Parathyroid adenoma (tissue), 2 donors: ENCODE data around the gene ABCC10.

Experiments
- H2AFZ ChIP-seq: fragments of 300-600 bp; sonication (generic); one replicate; pipeline ENCODE4 v1.7.0; 2017; ENCODE audit warnings: antibody characterized with exemption, mild to moderate bottlenecking
- H3K27ac ChIP-seq: fragments of 300-600 bp; sonication (generic); one replicate; pipeline ENCODE4 v1.7.0; 2017
- H3K27me3 ChIP-seq: fragments of 300-600 bp; sonication (generic); one replicate; pipeline ENCODE4 v1.7.0; 2017; ENCODE audit warnings: low read length; ENCODE audit not compliant: control insufficient read depth, insufficient read depth
- H3K36me3 ChIP-seq: fragments of 300-600 bp; sonication (generic); one replicate; pipeline ENCODE4 v1.7.0; 2017; ENCODE audit warnings: low read length; ENCODE audit not compliant: control insufficient read depth, insufficient read depth
- H3K4me1 ChIP-seq: fragments of 300-600 bp; sonication (generic); one replicate; pipeline ENCODE4 v1.7.0; 2017; ENCODE audit warnings: control low read depth
- H3K4me2 ChIP-seq: fragments of 300-600 bp; sonication (generic); one replicate; pipeline ENCODE4 v1.7.0; 2017; ENCODE audit warnings: low read length
- H3K4me3 ChIP-seq: fragments of 300-600 bp; sonication (generic); one replicate; pipeline ENCODE4 v1.7.0; 2017; ENCODE audit warnings: low read depth, low read length
- H3K79me2 ChIP-seq: fragments of 300-600 bp; sonication (generic); one replicate; pipeline ENCODE4 v1.7.0; 2017; ENCODE audit warnings: control low read depth
- H3K9ac ChIP-seq: fragments of 300-600 bp; sonication (generic); one replicate; pipeline ENCODE4 v1.7.0; 2017; ENCODE audit warnings: mild to moderate bottlenecking
- H3K9me3 ChIP-seq: fragments of 300-600 bp; sonication (generic); one replicate; pipeline ENCODE4 v1.7.0; 2017; ENCODE audit warnings: low read length; ENCODE audit not compliant: control insufficient read depth
- CTCF ChIP-seq: fragments of 300-600 bp; sonication (generic); IDR thresholded peaks from one replicate; pipeline ENCODE4 v1.7.0; 2017; ENCODE audit warnings: antibody characterized with exemption, mild to moderate bottlenecking
- donor health status: primary hyperparathyroidism.

Gene ABCC10

DNA sequence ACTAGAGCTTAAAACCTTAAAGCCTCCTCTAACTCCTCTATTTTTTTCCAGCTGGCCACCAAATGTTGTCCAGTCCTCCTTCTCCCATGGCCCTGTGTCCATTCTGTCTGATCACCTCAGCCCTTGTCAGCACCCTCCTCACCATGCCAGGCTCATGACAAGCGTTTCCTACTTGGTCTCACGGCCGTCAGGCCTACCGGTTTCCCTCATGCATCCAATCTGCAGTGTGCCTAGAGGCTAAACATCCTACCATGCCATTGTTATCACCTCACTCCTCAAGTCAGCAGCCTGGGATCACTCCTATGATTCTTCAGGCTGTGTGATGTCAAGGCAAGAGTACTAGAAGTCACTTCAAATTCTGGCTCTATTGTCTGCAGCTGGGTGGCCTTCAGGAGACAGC, 40.4 kb downstream of the ABCC10 start:
- Histone ChIP-seq H3K27ac (no peak overlapping the region), H3K36me3 (no peaks in the 10 kb centered on the region)

DNA sequence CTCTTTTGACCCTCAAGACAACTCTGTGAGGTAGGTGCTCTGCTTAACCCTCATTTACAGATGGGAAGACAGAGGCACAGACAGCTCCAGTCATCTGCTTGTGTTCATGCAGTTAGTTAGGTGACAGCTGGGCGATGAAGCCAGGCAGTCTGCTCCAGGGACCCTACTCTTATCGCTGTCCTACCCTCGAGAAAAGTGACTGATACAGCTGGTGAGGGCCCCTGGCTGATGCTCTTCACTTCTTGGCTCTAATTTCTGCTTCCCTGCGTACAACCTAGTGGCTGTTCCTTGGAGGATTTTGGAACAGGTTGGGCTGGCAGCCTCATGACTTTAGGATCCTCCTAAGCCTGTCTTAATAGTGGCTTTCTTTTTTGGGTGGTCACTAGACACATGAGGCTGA, 40.9 kb downstream of the ABCC10 start:
- Histone ChIP-seq H3K36me3 (no peaks in the 10 kb centered on the region), H3K27me3 (no peaks in the 10 kb centered on the region), H3K9me3 (no peaks in the 10 kb centered on the region), H3K9ac (no peak overlapping the region), H3K4me2 (no peak overlapping the region), H2AFZ (no peak overlapping the region), H3K4me1 (no peaks in the 10 kb centered on the region), H3K27ac (no peak overlapping the region), H3K79me2 (no peaks in the 10 kb centered on the region), H3K4me3 (no peak overlapping the region)
- TF ChIP-seq CTCF = no peak

More for the DNA sequence above, 40.4 kb downstream of the ABCC10 start:
- Histone ChIP-seq H3K79me2 (no peaks in the 10 kb centered on the region), H3K4me3 (no peak overlapping the region), H3K27me3 (no peaks in the 10 kb centered on the region), H3K9ac (no peak overlapping the region), H2AFZ (no peak overlapping the region), H3K9me3 (no peaks in the 10 kb centered on the region), H3K4me1 (no peaks in the 10 kb centered on the region), H3K4me2 (no peak overlapping the region)
- TF ChIP-seq CTCF = no peak

DNA sequence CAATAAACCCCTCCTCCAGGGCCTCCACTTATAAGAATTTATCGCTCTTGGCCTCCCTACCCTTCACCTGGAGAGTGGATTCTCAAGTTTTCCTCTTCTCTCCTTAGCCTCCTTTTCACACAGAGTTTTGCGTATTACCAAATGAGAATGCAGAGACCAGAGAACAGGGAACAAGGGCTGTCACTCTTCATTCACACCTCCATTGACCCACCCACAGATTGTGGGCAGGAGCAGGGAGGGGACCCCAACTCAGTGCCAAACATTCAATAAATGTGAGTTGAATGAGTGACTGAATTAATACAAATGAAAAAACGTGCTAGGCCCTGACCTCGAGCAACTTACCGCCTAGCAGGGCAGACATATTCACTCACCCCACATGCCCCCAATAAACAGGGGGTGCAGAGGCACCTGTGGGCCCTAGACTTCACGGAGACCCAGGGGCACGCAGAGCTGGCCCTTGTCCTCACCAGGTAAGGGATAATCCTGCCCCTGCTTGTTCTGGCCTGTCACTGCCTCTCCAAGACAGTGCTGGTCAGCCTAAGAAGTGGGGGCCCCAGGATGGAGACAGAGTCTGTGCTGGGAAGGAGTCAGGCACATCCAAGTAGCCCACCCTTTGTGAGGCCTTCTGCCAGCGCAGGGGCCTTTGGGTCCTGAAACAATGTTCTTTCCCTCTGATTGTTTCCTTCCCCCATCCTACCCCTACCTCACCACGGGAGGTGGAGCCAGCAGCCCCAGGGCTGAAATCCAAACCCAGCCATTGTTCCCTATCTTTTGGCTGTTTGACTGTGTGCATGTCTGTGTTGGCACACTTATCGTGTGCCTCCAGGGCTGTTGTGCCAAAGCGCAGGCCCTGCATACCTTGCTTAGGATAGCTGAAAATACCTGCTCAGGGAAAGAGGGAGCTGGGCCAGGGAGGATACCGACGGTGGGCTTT, 41.7 kb downstream of the ABCC10 start:
- H3K36me3 ChIP-seq = no peaks in the 10 kb centered on the region
- no peak overlapping the region for H2AFZ ChIP-seq
- no peaks in the 10 kb centered on the region for H3K9me3 ChIP-seq
- H3K27ac ChIP-seq = no peak overlapping the region
- H3K4me3 ChIP-seq = no peak overlapping the region
- H3K4me2 ChIP-seq = no peak overlapping the region
- H3K4me1 ChIP-seq = no peaks in the 10 kb centered on the region
- no peak overlapping the region for H3K9ac ChIP-seq
- H3K79me2 ChIP-seq = no peaks in the 10 kb centered on the region
- no peak for TF ChIP-seq CTCF
- no peaks in the 10 kb centered on the region for H3K27me3 ChIP-seq

DNA sequence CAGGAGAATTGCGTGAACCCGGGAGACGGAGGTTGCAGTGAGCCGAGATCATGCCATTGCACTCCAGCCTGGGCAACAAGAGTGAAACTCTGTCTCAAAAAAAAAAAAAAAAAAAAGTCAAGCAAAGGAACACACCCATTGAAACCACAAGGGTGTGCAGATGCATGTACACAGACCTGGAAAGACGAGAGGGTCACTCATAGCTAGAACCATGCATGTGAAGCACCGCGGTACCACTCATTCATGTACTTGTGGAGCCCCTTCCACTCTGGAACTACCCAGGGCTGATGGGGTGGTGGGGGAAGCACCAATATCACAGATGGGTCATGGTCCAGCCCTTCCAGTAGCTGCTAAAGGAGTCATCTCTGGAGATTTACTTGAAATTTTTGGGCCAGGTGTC, 42.6 kb downstream of the ABCC10 start:
- Histone ChIP-seq H3K4me3 (no peak overlapping the region), H3K27me3 (no peaks in the 10 kb centered on the region), H3K9ac (no peak overlapping the region), H3K79me2 (no peaks in the 10 kb centered on the region), H2AFZ (no peak overlapping the region), H3K27ac (no peak overlapping the region), H3K9me3 (no peaks in the 10 kb centered on the region), H3K4me2 (no peak overlapping the region), H3K4me1 (no peaks in the 10 kb centered on the region), H3K36me3 (no peaks in the 10 kb centered on the region)
- no peak for TF ChIP-seq CTCF

DNA sequence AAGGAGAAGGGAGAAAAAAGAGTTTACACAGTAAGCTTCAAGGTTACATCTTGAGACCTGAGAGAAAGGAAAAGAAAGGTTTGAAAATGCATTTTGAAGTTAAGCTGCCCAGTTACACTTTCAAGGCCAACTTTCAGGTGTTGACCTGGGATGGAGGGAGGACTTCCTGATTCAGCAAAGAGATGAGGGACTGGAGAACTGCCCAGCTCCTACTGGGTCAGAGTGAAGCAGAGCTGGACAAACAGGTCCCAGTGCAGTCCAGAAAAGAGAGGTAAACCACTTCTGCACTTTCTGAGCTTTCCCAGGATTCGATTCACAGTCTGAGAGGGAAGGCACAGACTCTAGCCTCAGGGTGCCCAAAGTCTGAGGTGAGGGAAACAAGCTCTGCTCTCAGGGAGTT, 44.1 kb downstream of the ABCC10 start:
- no peak for TF ChIP-seq CTCF
- Histone ChIP-seq H3K9ac (no peak overlapping the region), H3K4me1 (no peaks in the 10 kb centered on the region), H3K36me3 (no peaks in the 10 kb centered on the region), H3K4me2 (no peak overlapping the region), H3K4me3 (no peak overlapping the region), H3K79me2 (no peaks in the 10 kb centered on the region), H3K27ac (no peak overlapping the region), H3K9me3 (no peaks in the 10 kb centered on the region), H2AFZ (peak overlapping the region; percentile 59), H3K27me3 (no peaks in the 10 kb centered on the region)
